ENCODE measurements around the gene GFOD2. TPM values are rescaled to one million over a fixed set of nuclear protein-coding genes. Genes with fewer than 3 reads are reported as not detected.
A peak's percentile ranks its signal among the peaks of the same experiment; 100 is the strongest.

The GFOD2 gene
- total and polyA plus RNA-seq, 7 experiments from 2014 or later, result 4.6 to 14.6 (median 11.4) TPM

GRCh38 chr16:67723151-67723910 is 4.2 kb upstream of the GFOD2 start:
- DNase-seq (no peak), ATAC-seq (no peak)
- Mint-ChIP-seq H3K9me3 (peaks cover 0 to 2% (median 0%) of the 10 kb centered on the region in 11 donors), H3K27ac (no peak overlapping the region), H3K27me3 (no peaks in the 10 kb centered on the region), H3K4me1 (peaks cover 9 to 25% (median 21%) of the 10 kb centered on the region in 7 donors), H3K4me3 (no peak overlapping the region), H3K36me3 (peaks cover 0 to 15% (median under 1%) of the 10 kb centered on the region in 5 donors)
- Histone ChIP-seq H3K27me3 (ENCODE audit: control insufficient read depth in 2 of 2, insufficient read depth in 2 of 2, low read length in 2 of 2) (no peaks in the 10 kb centered on the region), H3K4me3 (ENCODE audit: low read length) (no peak overlapping the region), H3K36me3 (ENCODE audit: control insufficient read depth in 2 of 3, insufficient read depth in 3 of 3, low read length in 3 of 3) (peaks cover 0 to 43% (median 0%) of the 10 kb centered on the region in 3 experiments), H3K27ac (ENCODE audit: low read depth, low read length) (no peak overlapping the region), H3K4me1 (ENCODE audit: control insufficient read depth in 2 of 2, insufficient read depth in 2 of 2, low read length in 2 of 2) (peaks cover 10 to 11% of the 10 kb centered on the region in 2 donors), H3K9me3 (ENCODE audit: control insufficient read depth in 2 of 3, low read length in 3 of 3) (no peaks in the 10 kb centered on the region)
- ChIA-PET CTCF (no interaction called here), POLR2A (interaction anchor here (0.5 kb wide), 1 partner anchor 189 kb away, joined by 4 read pairs; no protein-coding TSS in a partner anchor)
- intact Hi-C loops (cut with micrococcal nuclease), result no loop called here

DNA sequence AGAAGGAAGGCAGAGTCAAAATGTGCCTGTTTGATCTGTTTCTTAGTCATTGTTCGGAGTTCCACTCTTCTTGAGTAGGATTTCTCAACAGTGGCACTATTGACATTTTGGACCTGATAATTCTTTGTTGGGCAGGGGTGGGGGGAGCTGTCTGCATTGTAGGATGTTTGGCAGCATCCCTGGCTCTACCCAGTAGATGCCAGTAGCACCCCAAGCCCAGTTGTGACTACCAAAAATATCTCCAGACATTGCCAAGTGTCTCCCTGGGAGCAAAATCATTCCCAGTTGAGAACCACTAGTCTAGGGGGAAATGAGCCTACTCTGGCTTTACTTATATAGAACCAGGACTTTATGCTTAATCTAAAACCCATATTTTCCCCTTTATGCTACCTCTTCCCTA is 1.1 kb upstream of the GFOD2 start:
- Mint-ChIP-seq H3K27ac (peak overlapping the region; percentile 91 to 99 (median 98)), H3K4me1 (peaks cover 19 to 48% (median 38%) of the 10 kb centered on the region in 7 donors), H3K27me3 (no peaks in the 10 kb centered on the region), H3K4me3 (peak overlapping the region; percentile 90 to 99 (median 94)), H3K36me3 (peaks cover 0 to 17% (median 4%) of the 10 kb centered on the region in 5 donors), H3K9me3 (peaks cover 0 to 2% (median 0%) of the 10 kb centered on the region in 11 donors)
- Histone ChIP-seq H3K27me3 (ENCODE audit: control insufficient read depth in 2 of 2, insufficient read depth in 2 of 2, low read length in 2 of 2) (no peaks in the 10 kb centered on the region), H3K36me3 (ENCODE audit: control insufficient read depth in 2 of 3, insufficient read depth in 3 of 3, low read length in 3 of 3) (peaks cover 0 to 15% (median 0%) of the 10 kb centered on the region in 3 experiments), H3K27ac (ENCODE audit: low read depth, low read length) (peak overlapping the region; percentile 88), H3K4me1 (ENCODE audit: control insufficient read depth in 2 of 2, insufficient read depth in 2 of 2, low read length in 2 of 2) (peaks cover 15 to 16% of the 10 kb centered on the region in 2 donors), H3K9me3 (ENCODE audit: control insufficient read depth in 2 of 3, low read length in 3 of 3) (no peaks in the 10 kb centered on the region), H3K4me3 (ENCODE audit: low read length) (peak overlapping the region; percentile 95)
- no peak for ATAC-seq
- ChIA-PET POLR2A (interaction anchor here (0.7 to 1.6 kb wide), 4 partner anchors 61 to 111 kb away, joined by 3 to 9 read pairs (median 6); partner anchors contain the start of genes RANBP10 and TSNAXIP1), CTCF (no interaction called here)
- no peak for DNase-seq
- intact Hi-C loops (cut with micrococcal nuclease), result no loop called here

GRCh38 chr16:67719778-67720144 is 645 bp upstream of the GFOD2 start:
- H3K36me3 Mint-ChIP-seq, result peaks cover 0 to 12% (median 0%) of the 10 kb centered on the region in 5 donors
- ChIA-PET POLR2A (interaction anchor here (0.7 to 1.6 kb wide), 9 partner anchors 16 to 114 kb away, joined by 3 to 9 read pairs (median 4); partner anchors contain the start of genes ACD, PARD6A, RANBP10 and TSNAXIP1), CTCF (interaction anchor here (1.0 kb wide), 1 partner anchor 47 kb away, joined by 4 read pairs; no protein-coding TSS in a partner anchor)
- no peaks in the 10 kb centered on the region for H3K9me3 ChIP-seq (ENCODE audit: control insufficient read depth in 2 of 3, low read length in 3 of 3)
- H3K4me1 Mint-ChIP-seq, result peaks cover 19 to 48% (median 39%) of the 10 kb centered on the region in 7 donors
- peak overlapping the region; percentile 90 to 99 (median 94) for H3K4me3 Mint-ChIP-seq
- H3K27ac ChIP-seq (ENCODE audit: low read depth, low read length), result peak overlapping the region; percentile 88
- peak overlapping the region; percentile 91 to 99 (median 98) for H3K27ac Mint-ChIP-seq
- H3K4me3 ChIP-seq (ENCODE audit: low read length), result peak overlapping the region; percentile 95
- H3K9me3 Mint-ChIP-seq, result peaks cover 0 to 2% (median 0%) of the 10 kb centered on the region in 11 donors
- intact Hi-C loops (cut with micrococcal nuclease), result loop anchor here (1.0 to 5.0 kb wide), 12 partner anchors 47 to 472 kb away; partner anchors contain the start of genes ATP6V0D1 (in 2 of the 2), RANBP10 (in 2 of the 2), THAP11 (in 2 of the 2) and TSNAXIP1 (in 2 of the 2)
- DNase-seq (peak in 1 of 9 donors; percentile 31), ATAC-seq (peak; percentile 33)
- peaks cover 0 to 10% (median 0%) of the 10 kb centered on the region in 3 experiments for H3K36me3 ChIP-seq (ENCODE audit: control insufficient read depth in 2 of 3, insufficient read depth in 3 of 3, low read length in 3 of 3)
- H3K4me1 ChIP-seq (ENCODE audit: control insufficient read depth in 2 of 2, insufficient read depth in 2 of 2, low read length in 2 of 2), result peaks cover 15 to 16% of the 10 kb centered on the region in 2 donors
- H3K27me3 ChIP-seq (ENCODE audit: control insufficient read depth in 2 of 2, insufficient read depth in 2 of 2, low read length in 2 of 2), result no peaks in the 10 kb centered on the region
- no peaks in the 10 kb centered on the region for H3K27me3 Mint-ChIP-seq

DNA sequence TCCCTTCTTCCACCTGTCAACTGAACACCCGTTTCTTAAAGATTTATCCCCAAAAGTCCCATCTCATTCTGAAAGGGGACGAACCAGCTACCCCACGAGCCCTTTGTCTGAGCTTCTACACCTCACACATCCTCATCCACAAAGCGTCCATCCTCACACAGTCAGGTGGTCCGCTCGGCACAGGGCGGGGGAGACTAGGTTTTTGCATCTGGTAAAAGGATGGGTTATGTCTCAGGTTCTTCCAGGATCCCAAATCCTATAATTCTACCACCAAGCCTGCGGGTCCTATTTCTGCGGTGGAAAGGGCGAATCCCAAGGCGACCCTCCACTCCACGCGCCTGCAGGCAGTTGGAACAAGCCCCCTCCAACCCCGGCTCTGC is 458 bp downstream of the GFOD2 start:
- CTCF ChIA-PET, result interaction anchor here (0.6 to 1.0 kb wide), 3 partner anchors 46 to 221 kb away, joined by 3 to 4 read pairs (median 4); no protein-coding TSS in a partner anchor
- Mint-ChIP-seq H3K4me1 (peaks cover 20 to 51% (median 40%) of the 10 kb centered on the region in 7 donors), H3K9me3 (peaks cover 0 to 2% (median 0%) of the 10 kb centered on the region in 11 donors), H3K4me3 (peak overlapping the region; percentile 90 to 99 (median 94)), H3K27ac (peak overlapping the region; percentile 11 to 99 (median 59)), H3K27me3 (no peaks in the 10 kb centered on the region), H3K36me3 (peaks cover 0 to 10% (median 0%) of the 10 kb centered on the region in 5 donors)
- ATAC-seq, result no peak
- Histone ChIP-seq H3K36me3 (ENCODE audit: control insufficient read depth in 2 of 3, insufficient read depth in 3 of 3, low read length in 3 of 3) (no peaks in the 10 kb centered on the region), H3K9me3 (ENCODE audit: control insufficient read depth in 2 of 3, low read length in 3 of 3) (no peaks in the 10 kb centered on the region), H3K27ac (ENCODE audit: low read depth, low read length) (peak overlapping the region; percentile 88), H3K27me3 (ENCODE audit: control insufficient read depth in 2 of 2, insufficient read depth in 2 of 2, low read length in 2 of 2) (no peaks in the 10 kb centered on the region), H3K4me3 (ENCODE audit: low read length) (peak overlapping the region; percentile 95), H3K4me1 (ENCODE audit: control insufficient read depth in 2 of 2, insufficient read depth in 2 of 2, low read length in 2 of 2) (peaks cover 15 to 16% of the 10 kb centered on the region in 2 donors)
- POLR2A ChIA-PET, result interaction anchor here (0.6 to 1.6 kb wide), 12 partner anchors 15 to 175 kb away, joined by 3 to 9 read pairs (median 4); partner anchors contain the start of genes ACD, PARD6A, RANBP10 and TSNAXIP1
- intact Hi-C loops (cut with micrococcal nuclease), result loop anchor here (1.0 to 5.0 kb wide), 12 partner anchors 46 to 471 kb away; partner anchors contain the start of genes ATP6V0D1 (in 2 of the 2), RANBP10 (in 2 of the 2), THAP11 (in 2 of the 2) and TSNAXIP1 (in 2 of the 2)
- peak in 3 of 9 donors; percentile 15 to 26 (median 24) for DNase-seq

GRCh38 chr16:67716097-67716496 is 3.0 kb downstream of the GFOD2 start:
- Mint-ChIP-seq H3K4me3 (peak overlapping the region in 3 of 10 donors; percentile 12 to 39 (median 30)), H3K9me3 (peaks cover 0 to 2% (median 0%) of the 10 kb centered on the region in 11 donors), H3K27me3 (no peaks in the 10 kb centered on the region), H3K27ac (peak overlapping the region in 1 of 9 donors; percentile 34), H3K36me3 (peaks cover 0 to 12% (median 3%) of the 10 kb centered on the region in 5 donors), H3K4me1 (peaks cover 24 to 62% (median 48%) of the 10 kb centered on the region in 7 donors)
- ATAC-seq, result no peak
- CTCF ChIA-PET, result no interaction called here
- Histone ChIP-seq H3K4me1 (ENCODE audit: control insufficient read depth in 2 of 2, insufficient read depth in 2 of 2, low read length in 2 of 2) (peaks cover 15 to 16% of the 10 kb centered on the region in 2 donors), H3K9me3 (ENCODE audit: control insufficient read depth in 2 of 3, low read length in 3 of 3) (no peaks in the 10 kb centered on the region), H3K27ac (ENCODE audit: low read depth, low read length) (no peak overlapping the region), H3K36me3 (ENCODE audit: control insufficient read depth in 2 of 3, insufficient read depth in 3 of 3, low read length in 3 of 3) (no peaks in the 10 kb centered on the region), H3K27me3 (ENCODE audit: control insufficient read depth in 2 of 2, insufficient read depth in 2 of 2, low read length in 2 of 2) (no peaks in the 10 kb centered on the region), H3K4me3 (ENCODE audit: low read length) (no peak overlapping the region)
- no peak for DNase-seq
- intact Hi-C loops (cut with micrococcal nuclease), result loop anchor here in 1 of 2 donors (5.0 kb wide), 1 partner anchor 194 kb away; no protein-coding TSS in a partner anchor
- POLR2A ChIA-PET, result interaction anchor here (0.6 to 2.4 kb wide), 2 partner anchors 47 to 95 kb away, joined by 3 to 5 read pairs; no protein-coding TSS in a partner anchor

GRCh38 chr16:67714522-67714921 is 4.6 kb downstream of the GFOD2 start:
- ChIA-PET CTCF (interaction anchor here (0.6 to 1.7 kb wide), 2 partner anchors 152 to 1571 kb away, joined by 3 to 8 read pairs; partner anchors contain the start of gene CTCF), POLR2A (no interaction called here)
- Histone ChIP-seq H3K36me3 (ENCODE audit: control insufficient read depth in 2 of 3, insufficient read depth in 3 of 3, low read length in 3 of 3) (no peaks in the 10 kb centered on the region), H3K9me3 (ENCODE audit: control insufficient read depth in 2 of 3, low read length in 3 of 3) (no peaks in the 10 kb centered on the region), H3K4me3 (ENCODE audit: low read length) (no peak overlapping the region), H3K27ac (ENCODE audit: low read depth, low read length) (no peak overlapping the region), H3K4me1 (ENCODE audit: control insufficient read depth in 2 of 2, insufficient read depth in 2 of 2, low read length in 2 of 2) (peaks cover 8 to 10% of the 10 kb centered on the region in 2 donors), H3K27me3 (ENCODE audit: control insufficient read depth in 2 of 2, insufficient read depth in 2 of 2, low read length in 2 of 2) (no peaks in the 10 kb centered on the region)
- ATAC-seq (no peak), DNase-seq (no peak)
- Mint-ChIP-seq H3K9me3 (peaks cover 0 to 2% (median 0%) of the 10 kb centered on the region in 11 donors), H3K36me3 (peaks cover 0 to 13% (median 4%) of the 10 kb centered on the region in 5 donors), H3K27ac (no peak overlapping the region), H3K4me3 (no peak overlapping the region), H3K27me3 (no peaks in the 10 kb centered on the region), H3K4me1 (peaks cover 26 to 52% (median 32%) of the 10 kb centered on the region in 7 donors)
- intact Hi-C loops (cut with micrococcal nuclease), result no loop called here

Measured in naive thymus-derived CD4-positive, alpha-beta T cell (primary cell).